ENCODE results near the gene LRRK1.

DNA sequence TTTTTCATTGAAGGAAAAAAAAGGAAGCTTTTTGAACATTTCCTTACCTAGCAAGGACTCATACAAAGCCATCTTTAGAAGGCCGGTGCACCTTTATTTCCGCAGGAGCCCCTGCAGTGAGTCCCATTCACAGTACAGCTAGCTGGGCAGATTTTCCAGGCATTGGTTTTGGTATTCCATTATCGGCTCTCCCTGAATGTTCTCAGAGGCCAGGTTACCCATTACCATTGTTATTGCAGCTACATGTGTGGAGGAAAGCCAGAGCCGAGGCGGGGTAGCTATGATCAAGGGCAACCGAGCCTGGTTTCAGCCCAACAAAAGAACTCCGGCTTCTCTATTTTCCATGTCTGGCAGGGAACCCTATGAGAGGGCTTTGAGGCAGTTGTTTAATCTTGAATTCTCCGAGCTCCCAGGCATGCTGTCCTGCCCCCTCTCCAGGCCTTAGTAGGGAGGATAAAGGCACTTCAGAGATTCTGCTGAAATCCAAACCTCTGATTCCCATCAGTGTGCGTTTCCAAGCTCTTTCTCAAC lies 100.3 kb downstream of the LRRK1 start:
- TF ChIP-seq, protein P1, sequence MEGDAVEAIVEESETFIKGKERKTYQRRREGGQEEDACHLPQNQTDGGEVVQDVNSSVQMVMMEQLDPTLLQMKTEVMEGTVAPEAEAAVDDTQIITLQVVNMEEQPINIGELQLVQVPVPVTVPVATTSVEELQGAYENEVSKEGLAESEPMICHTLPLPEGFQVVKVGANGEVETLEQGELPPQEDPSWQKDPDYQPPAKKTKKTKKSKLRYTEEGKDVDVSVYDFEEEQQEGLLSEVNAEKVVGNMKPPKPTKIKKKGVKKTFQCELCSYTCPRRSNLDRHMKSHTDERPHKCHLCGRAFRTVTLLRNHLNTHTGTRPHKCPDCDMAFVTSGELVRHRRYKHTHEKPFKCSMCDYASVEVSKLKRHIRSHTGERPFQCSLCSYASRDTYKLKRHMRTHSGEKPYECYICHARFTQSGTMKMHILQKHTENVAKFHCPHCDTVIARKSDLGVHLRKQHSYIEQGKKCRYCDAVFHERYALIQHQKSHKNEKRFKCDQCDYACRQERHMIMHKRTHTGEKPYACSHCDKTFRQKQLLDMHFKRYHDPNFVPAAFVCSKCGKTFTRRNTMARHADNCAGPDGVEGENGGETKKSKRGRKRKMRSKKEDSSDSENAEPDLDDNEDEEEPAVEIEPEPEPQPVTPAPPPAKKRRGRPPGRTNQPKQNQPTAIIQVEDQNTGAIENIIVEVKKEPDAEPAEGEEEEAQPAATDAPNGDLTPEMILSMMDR (IDR thresholded peaks at IDR 0.05): no peak
- no peak for TF ChIP-seq EP300 (IDR thresholded peaks at IDR 0.05)
- no peak for TF ChIP-seq POLR2AphosphoS5 (IDR thresholded peaks at IDR 0.05)
- TF ChIP-seq POLR2A (IDR thresholded peaks at IDR 0.05): no peak

All from sigmoid colon (tissue), 4 donors.